AG08395 (cell line): ENCODE results near the gene MUSK.
"Not testable (repeated sequence)": the region's sequence is repeated elsewhere in the genome, so short reads cannot be mapped to it uniquely, and the experiment has no call there.

Experiments used
- DNase-seq: peaks from one replicate; pipeline ENCODE4 v3.0.0; 2012; ENCODE audit warnings: mixed read lengths, low spot score

Gene MUSK

DNA sequence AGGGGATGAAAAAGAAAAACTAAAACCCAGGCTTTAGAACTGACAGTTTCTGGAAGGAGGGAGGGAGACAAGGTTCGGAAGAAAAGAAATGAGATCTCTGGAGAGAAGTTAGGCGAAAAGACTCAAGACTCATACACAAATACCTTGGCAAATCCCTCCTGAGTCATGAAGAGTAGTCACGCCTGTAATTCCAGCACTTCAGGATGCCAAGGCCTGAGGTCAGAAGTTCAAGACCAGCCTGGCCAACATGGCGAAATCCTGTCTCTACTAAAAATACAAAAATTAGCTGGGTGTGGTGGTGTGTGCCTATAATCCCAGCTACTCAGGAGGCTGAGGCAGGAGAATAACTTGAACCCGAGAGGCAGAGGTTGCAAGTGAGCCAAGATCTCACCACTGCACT, 27.3 kb downstream of the MUSK start:
- DNase-seq, result not testable (repeated sequence)

DNA sequence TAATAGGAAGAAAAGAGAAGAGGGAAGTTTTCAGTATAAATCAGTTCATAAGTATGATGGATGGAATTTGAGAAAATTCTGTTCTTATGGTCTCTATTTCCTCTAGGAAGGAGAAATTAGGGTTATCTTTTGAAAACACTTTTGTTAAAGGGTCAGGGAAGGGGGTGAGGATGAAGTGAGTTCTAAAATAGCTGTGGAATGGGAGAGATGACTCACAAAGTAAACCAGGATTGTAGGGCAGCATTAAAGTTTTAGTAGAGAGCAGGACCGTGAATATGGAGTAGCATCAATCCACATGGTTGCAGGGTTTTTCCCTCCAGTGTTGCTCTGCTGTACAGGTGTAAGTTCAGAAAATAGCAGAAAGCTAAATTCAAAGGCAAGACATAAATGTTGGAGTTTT, 32.4 kb downstream of the MUSK start:
- DNase-seq, result peak; percentile 10

DNA sequence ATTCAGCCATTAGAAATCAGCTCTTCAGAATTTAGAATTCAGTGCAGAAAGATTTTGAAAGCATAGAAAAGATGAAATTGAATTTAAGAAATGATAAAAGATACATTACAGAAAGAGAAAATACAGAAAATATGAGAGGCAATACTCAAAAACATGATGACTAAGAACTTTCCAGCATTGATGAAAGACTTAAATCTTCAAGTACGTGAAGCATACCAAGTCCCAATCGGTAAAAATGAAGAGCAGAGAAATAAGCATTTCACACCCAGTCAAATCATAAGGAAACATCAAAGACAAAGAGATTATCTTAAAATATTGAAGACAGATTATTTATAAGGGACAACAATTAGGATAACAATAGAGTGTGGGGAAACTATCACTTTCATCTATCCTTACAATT, 35.1 kb downstream of the MUSK start:
- no peak for DNase-seq

DNA sequence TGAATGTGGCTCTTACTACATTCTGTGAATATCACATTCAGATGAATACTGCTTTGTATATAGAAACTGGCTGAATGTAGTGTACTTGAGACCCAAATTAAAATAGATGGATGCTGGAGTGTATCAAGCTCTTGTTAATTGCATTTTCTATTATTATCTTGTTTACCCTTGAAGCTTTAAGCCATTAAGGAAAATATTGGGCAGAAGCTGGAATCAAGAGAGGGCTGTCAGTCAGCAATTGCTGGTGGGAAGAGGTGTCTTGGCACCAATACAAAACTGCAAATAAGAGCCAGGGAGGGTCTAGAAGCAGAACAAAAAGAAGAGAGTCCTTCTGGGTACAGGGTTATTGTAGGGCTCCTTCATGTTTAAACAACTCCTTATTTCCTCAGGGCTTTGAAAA, 38.8 kb downstream of the MUSK start:
- DNase-seq, result no peak

DNA sequence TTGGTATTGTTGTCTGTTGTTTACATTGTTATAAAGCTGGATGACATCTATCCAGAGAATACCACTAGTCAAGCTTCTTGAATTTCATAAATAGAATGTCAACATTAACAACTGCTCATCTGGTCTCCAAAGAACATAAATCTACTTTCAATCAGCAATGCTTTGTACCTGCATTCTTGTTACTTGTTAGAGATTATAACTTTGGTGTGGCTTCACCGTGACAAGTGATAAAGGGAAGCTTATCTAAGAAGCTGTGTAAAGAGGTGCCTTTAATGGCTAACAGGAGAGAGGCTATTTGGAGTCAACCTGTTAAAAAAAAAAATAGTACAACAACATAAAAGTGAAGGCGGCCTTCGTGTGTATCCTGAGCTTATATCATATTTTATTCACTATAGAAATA, 41.8 kb downstream of the MUSK start:
- DNase-seq, result no peak

DNA sequence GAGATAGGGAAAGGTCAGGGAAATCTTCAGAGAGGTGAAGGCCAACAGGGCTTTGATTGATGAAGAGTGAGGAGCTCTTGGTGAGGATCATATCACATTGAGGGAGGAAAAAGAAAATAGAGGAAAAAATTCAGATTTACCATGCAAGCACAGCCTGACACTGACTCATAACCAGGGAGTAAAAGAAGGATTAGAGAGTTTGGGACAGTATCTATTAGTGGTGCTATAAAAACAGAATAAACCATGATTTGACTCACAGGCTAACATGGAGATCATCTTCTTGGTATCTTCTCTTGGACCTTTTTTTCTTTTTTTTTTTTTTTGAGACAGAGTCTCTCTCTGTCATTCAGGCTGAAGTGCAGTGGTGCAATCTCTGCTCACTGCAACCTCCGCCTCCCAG, 44.4 kb downstream of the MUSK start:
- peak; percentile 18 for DNase-seq

DNA sequence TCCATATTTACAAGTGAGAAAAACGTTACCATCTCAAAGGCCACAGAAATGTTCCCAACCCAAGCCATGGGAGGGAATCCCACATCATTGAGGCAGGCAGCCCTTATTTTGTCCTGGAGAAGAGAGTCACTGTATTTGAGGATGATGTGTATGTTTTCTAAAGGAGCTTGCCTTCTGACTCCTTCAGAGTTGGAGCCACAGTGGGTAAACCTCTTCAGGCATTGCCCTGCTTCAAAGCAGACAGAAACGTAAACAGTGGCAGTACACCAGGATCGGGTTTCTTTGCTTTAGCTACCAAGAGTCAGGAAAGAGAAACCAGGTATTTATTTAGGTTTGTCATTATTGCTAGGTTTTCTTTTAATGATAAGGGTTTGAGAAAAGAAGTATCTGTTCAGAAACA, 45.7 kb downstream of the MUSK start:
- no peak for DNase-seq

DNA sequence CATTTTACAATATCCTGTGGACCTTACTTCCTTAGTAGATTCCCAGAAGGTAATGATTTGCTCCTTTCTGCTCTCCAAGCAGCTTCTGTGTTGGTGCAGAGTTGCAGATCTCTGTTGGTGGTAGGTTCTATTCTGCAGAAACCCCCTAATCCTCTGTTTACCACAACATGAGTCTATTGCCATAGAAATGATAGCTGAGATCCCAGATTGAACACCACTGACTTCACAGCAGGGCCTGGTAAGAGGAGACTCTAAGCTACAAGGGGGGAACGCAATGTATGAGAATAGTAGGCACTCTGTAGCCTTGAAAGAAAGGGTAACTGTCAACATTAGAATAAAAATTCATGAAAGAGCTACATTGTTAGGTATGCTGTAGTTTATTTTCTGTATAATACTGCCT, 59.5 kb downstream of the MUSK start:
- no peak for DNase-seq

DNA sequence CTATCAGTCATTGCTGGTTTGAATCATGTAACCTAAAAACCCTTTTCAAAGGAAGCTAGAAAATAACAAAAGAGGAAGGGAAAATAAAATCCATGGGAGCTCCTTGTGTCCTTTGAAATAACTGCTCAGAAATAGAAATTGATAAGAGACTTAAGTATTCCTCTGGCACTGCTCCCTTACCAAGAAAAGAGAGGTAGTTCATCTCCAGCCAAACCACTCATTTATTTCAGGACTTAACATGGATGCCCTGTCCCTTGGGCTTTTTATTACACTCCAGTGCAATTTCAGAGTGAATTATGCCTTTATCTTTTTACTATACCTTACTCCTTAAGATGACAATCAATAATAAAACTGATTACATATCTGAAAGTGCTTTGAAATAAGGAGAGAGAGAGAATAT, 61.0 kb downstream of the MUSK start:
- DNase-seq, result no peak

DNA sequence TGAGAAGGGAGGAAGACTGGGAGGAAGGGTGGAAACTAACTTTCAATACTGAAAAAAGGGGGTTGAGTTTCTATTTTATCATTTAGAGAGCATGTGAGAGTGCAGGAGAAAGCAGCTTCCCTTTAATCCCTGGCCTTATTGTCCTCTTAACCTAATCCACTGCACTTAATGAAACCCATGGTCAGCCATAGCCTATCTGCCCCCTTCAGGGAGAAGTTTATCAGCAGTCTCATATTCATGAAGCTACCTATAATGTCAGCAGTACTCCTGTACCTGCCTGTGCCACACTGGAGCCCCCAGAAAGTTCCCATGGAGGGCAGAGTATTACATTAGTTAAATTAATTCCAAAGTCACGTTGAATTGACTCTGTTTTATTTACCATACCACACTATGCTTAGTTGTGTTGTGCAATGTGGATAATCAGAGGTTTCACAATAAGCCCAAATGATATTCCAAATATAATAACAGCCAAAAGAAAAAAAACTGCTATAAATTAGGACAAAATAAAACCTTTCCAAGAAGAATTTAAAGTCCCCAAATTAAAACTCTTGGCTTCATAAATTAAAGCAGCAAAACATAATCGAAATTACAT, 62.9 kb downstream of the MUSK start:
- no peak for DNase-seq

DNA sequence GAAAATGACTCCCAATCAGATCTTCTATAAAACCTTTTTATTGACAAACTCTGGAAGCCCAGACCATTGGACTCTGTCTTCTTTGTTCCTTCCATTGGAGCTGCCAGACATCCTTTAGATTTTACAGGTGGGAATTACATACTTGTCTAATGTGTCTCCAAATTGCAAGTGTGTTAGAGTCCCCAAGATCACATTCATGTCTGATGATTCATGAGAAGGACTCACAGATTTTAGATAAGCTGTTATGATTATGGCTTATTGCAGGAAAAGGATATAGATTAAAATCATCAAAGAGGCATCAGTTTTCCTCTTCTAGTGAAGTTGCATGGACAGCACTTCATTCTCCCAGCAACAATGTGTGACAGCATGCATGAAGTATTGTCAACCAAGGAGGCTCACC, 70.4 kb downstream of the MUSK start:
- DNase-seq, result no peak

DNA sequence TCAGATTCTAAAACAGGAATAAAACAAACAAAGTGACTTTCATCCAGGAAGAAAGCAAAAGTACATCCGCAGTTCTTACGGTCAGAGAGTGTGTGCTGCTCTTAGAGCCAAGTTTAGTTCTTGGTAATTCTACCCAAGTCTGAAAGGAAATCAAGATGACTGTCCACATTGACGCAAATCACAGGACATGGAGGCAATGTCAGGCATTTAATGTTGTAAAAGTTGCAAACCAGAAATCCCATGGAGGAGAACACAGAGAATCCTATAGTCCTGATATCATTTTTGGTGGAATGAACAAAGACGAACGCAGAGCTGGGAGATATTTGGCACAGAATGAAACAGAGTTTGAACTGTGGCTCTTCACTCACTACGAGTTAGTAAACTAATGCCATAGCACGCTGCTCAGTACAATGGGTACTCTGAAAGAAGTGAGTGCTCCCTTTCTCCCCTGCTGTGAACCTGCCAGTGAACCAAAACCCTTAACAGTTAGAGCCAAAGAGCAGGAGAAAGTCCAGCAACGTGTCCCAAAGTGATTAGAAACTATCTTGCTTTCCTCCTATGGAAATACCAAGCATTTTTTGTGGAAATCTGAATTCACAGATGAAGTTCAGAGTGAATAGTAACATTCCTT, 74.3 kb downstream of the MUSK start:
- peak; percentile 45 for DNase-seq

DNA sequence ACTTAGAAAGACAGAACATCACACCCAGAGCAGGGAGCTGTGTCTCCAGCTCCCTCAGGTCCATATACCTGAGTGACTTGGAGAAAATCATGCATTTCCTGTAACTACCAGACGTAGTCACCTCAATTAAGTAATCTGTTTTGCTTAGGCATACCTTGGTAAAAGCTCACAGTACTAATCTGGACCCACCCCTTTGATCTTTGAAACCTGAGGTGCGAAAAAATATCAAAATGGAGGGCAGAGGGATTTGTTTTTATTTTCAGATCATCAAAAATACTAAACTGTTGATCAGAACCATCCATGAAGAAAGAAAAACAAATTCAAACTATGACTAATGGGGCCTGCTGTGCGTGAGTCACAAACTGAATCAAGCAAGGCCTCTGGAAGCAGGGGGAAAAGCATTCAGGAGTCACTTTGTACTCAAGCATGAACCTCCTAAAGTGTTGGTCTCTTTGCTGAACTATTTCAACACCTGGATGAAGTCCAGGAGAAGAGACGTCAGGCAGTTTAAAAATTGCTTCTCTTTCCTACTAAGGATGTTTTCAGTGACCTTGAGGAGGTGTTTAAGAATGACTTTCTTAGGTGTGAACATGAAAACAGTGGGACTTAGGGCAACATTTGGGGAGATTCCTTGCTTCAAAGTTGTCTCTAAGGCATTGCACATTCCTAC, 76.3 kb downstream of the MUSK start:
- peak; percentile 86 for DNase-seq

DNA sequence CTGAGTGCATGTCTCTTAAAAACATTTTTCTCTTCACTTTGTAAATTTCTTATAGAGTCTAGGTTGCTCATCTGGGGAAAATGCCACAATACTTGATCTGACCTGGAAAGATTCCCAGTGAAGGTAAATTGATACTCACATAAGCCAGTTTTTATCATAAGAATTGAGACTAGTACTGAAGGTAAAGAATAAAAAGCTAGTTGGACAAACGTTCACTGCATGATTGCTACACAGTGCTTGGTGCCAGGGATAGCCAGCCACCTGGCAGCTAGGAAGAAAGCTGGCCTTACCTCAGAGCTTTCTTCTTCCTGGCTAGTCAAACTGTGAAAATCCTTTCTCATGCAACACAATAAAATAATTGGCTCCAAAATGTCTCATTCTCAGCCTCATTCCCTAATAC, 77.1 kb downstream of the MUSK start:
- DNase-seq, result no peak

DNA sequence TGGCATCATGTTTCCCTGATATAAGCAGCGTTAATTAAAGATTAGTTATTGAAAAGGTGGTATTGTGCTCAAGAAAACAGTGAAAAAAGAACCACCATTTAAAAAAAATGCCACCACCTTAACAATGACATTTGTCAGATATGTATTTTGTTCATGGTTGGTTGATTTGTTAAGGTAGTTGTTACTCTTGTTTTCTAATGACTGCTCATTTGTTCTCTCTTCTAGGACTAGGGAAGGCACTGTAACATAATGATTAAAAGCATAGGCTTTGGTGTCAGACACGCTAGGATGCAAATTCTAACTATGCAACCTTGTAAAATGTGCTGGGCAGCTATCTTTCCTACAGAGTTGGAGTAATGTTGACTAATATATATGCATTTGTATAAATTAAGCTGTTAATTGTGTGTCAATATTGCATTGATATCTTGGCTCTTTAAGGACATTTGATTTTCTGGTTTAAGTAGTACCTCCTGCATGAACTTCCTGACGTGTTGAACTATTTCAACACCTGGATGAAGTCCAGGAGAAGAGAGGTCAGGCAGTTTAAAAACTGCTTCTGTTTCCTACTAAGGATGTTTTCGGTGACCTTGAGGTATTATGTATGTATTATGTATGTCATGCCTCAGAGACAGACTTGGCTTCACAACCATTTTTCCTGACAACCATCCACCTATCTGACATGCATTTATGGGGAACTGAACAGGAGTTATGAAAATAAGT, 77.8 kb downstream of the MUSK start:
- DNase-seq, result no peak

DNA sequence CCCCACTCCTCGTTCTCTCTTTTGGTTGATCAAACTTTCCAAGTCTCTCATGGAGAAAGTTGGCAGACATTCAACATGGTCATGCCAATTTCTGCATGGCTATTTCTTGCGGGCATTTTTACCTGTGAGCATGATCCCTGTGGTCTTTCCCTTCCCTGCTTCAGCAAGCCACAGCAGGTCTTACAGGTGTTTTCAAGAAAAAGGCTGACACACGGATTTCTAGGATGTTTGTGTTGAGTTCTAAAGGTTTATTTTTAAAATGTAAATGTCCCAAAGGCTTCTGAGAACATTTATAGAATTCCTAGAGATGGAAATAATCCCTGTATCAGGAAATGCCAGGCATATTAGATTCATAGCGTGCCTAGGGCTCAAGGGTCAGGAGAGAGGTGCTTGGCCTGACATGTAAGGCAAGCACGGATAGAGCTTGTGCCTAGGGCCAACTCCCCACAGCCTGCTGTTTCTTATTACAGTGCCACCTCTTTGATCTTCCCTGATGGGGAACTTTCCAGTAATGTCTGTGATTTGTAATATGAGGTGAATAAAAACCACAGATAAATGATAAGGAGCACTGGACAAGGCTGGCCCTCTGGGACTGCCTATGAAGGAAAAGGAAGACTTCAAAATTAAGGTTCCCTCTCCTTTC, 79.8 kb downstream of the MUSK start:
- DNase-seq, result no peak

DNA sequence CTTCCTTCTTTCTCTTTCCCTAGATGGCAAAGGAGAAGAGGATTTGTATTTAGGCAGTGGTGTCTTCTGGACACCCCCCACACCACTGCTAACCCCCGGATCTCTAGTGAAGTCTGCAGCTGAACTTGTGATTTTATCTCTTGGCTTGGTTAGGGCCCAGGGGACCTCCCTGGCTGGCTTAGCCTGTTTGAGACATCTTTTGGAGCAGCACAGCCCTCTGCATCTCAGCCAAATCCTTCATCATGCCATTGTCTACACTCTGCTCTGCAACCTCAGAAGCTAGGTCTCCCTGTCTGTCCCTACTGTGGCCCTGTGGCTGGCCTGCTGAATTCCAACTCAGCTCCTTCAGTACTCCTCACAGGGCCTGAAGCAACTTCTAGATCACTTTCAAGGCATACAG, 81.7 kb downstream of the MUSK start:
- no peak for DNase-seq

DNA sequence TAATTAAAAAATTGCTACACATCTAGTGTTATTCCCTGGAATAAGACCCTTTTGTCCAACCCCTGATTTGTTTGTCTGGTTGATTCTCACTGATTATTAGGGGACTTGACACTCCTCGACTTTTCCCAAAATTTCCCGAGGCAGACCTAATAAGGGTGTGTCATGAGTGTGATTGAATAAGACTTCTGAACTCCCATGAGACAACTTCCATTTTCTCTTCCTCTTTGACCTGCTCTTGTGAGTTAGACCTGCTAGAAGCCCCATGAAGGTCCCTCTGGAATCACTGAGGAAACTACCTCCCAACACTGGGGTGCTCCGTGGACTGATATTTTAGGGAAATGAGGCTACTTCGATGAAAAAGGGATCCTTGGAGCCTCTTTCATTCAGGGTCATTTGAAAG, 83.4 kb downstream of the MUSK start:
- no peak for DNase-seq

DNA sequence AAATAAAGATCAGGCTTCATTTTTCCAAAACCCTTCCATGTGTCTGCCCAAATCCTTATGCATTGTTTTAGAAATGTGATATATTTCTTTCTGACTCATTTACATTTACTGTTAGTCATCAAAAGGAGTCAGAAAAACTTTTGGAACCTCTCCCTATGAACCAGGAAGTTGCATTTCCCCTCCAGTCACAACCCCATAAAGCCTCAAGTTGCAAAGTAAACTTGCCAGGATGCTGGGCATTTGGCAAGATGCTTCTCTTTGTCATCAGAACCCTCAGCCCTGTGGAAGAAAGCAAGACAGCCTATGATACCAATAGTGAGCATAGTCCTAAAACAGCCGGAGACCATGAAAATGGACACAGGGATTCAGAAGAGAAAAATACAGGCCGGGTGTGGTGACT, 84.2 kb downstream of the MUSK start:
- DNase-seq, result peak; percentile 83

DNA sequence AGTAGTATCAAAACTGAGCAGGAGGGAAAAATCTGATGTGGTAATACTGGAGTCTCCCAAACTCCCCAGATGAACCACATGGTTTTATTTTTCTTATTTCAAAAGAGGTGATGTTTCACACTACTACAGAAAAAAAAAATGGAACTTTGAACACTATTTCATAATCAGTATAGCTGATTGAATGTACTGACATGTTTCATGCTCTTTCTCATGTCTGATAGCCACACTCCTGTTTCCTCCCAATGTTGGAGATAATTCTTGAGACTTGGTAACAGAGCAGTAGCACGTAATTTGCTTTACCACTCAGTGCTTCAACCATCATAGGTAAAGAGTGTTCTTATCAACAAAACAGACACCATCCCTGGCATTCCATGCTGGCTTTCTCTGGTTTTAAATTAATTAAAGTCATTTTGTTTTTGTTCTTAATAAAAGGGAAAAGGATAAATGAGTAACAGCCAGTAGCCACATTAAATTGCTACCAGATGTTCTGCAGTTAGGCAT, 85.2 kb downstream of the MUSK start:
- DNase-seq, result peak; percentile 22

DNA sequence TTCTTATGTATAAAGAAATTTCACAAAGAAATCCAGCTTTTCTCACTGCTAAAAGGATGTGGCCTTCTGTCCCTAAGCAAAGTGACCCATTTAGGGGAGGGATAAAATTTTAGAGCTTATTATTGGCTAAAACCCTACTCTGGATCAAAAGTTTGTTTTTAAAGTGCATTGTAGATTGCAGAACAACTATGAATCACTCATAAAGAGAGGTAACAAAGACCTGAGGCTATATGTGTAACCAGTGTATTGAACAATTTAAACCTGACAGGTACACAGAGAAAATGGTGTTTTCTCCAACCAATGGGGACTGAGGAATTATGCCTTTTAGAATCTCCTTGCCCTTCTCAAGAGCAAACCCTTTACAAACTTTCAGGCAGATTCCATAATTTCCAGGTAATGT, 86.6 kb downstream of the MUSK start:
- no peak for DNase-seq

DNA sequence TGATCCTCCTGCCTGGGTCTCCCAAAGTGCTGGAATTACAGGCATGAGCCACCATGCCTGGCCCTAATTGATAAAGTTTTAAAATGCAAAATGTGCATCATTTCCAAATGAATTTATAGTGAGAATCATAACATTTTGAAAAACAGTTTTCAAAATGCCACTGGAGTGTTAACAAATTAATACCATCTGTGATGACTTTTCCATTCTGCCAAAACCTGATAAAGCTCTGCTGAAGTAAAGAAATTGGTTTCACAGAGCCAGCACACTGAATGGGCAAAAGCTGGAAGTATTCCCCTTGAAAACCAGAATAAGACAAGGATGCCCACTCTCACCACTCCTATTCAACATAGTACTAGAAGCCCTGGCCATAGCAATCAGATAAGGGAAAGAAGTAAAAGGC, 89.6 kb downstream of the MUSK start:
- no peak for DNase-seq

DNA sequence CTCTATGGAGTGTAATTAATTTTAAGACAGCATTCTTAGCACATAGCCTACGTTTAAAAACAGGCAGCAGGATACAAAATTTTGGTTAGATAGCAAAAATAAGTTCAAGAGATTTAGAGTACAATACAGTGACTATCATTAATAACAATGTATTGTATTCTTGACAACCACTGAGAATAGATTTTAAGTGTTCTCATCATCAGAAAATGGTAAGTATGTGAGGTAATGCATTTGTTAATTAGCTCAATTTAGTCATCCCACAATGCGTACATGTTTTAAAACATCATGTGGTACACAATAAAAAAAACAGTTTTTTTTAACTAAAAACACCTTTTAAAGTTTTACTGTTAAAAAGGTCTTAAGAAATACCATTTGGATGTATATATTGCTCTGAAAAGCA, 94.2 kb downstream of the MUSK start:
- no peak for DNase-seq
